DOHH2 (cell line): ENCODE results near the gene PCNX4.

Experiments
- CTCF ChIP-seq: fragments of 200-600 bp; sonication (generic); IDR thresholded peaks from one replicate; pipeline ENCODE4 v1.5.1; 2014; ENCODE audit warnings: antibody characterized with exemption, mild to moderate bottlenecking, low read depth, low read length; ENCODE audit not compliant: poor library complexity, severe bottlenecking
- EZH2phosphoT487 ChIP-seq: fragments of 200-600 bp; sonication (generic); IDR thresholded peaks from 2 replicates; pipeline ENCODE4 v1.6.1; 2017; ENCODE audit warnings: borderline replicate concordance, mild to moderate bottlenecking, antibody characterized with exemption, low read length, moderate library complexity, mixed read lengths

DNA sequence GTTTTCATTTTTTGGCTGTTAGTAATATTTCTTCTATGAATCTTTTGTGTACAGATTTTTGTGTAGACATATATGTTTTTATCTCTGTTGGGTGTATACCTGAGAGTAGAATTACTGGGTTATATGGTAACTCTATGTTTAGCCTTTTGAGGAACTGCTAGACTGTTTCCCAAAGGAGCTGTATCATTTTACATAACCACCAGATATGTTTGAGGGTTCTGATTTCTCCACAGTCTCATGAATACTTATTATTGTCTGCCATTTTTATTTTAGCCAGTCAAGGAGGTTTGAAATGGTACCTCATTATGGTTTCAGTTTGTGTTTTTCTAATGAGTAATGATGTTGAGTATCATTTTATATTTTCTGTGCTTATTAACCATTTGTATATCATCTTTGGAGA lies 1.9 kb downstream of the PCNX4 start:
- TF ChIP-seq CTCF (no peak), EZH2phosphoT487 (no peak)
